H1 (cell line): Measurements from ENCODE around the gene STYK1. TPM values are rescaled to one million over a fixed set of nuclear protein-coding genes. Genes with fewer than 3 reads are reported as not detected.

Experiments used
- CEBPB ChIP-seq: IDR thresholded peaks from 2 replicates; pipeline ENCODE4 v1.6.1; 2012; ENCODE audit warnings: low read depth, low read length
- polyA plus RNA-seq, 7 experiments: library from polyadenylated mRNA; depleted of rRNA in 3 of 7; stranded (reverse) in 5 of 7; unstranded in 2 of 7; fragments of >200 nt in 5 of 7; fragments of 200-250 nt in 2 of 7; gene quantifications; 1 replicate in 5 of 7; 2 replicates in 1 of 7; 4 replicates in 1 of 7; pipeline versions ENCODE4 v1.2.1 to v1.2.3, GENCODE V29; 2011 to 2013; ENCODE audit warnings: missing spikeins in 2 of 7, mixed read lengths in 2 of 7
- total RNA-seq: library from RNA; stranded (reverse); fragmentation: NEBNext Ultra II Directional; extraction: Animal tissue kit (Norgen Biotek cat#: 25700); gene quantifications from 2 replicates; pipeline ENCODE4 v1.2.1, GENCODE V29; 2021

STYK1 gene
- total and polyA plus RNA-seq, 2 of the 8 experiments (the other 6 are each of a cell fraction or from before 2014, with no cell fraction given): 0.38 to 1.1 TPM

DNA sequence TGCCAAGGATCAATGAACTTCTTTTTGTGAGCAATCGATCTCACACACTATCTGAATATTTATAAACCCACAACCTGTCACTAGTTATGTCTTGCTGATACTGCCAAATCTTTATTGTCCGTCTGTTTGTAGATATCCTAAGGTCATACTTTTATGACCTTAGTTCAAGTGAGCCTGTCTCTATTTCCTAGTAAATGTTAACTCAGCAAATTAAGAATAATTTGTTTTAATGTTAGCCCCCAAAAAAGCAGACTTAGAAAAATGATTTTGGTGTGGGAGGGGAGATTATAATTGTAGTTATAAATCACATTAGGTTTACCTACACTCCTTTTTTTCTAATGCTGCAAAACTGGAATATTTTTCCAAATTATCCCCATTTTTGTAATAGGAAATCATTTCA lies 9.4 kb downstream of the STYK1 start (continued):
- no peak for TF ChIP-seq CEBPB
